Panc1 (cell line): ENCODE data around the gene ABCC8. TPM values are rescaled to one million over a fixed set of nuclear protein-coding genes. Genes with fewer than 3 reads are reported as not detected.

ENCODE experiments used
- ATAC-seq: fragments of 200-7000 bp; cut with Tn5 transposase; 2 replicates; pipeline ENCODE4 v1.9.1; 2020; ENCODE audit warnings: mild to moderate bottlenecking, moderate library complexity
- Bru-seq: library from RNA; stranded (reverse); fragments of 400-500 nt; gene quantifications from one replicate; lab custom pipeline; 2021; lab: Mats Ljungman, UMichigan
- BruChase-seq, 2 experiments: library from RNA; stranded (reverse); fragments of 400-500 nt; gene quantifications; one replicate each; lab custom pipeline; 2021; lab: Mats Ljungman, UMichigan
- BruUV-seq: library from RNA; stranded (reverse); fragments of 400-500 nt; replicated peaks from 2 replicates; lab custom pipeline; 2021; lab: Mats Ljungman, UMichigan
- CTCF ChIA-PET: fragments of 300-600 bp; sonication (Branson Sonifier 250); formaldehyde crosslinking; loops from one replicate; lab custom pipeline; 2022; ENCODE audit warnings: antibody characterized with exemption; lab: Charles Lee
- POLR2A ChIA-PET: fragments of 300-600 bp; sonication (Branson Sonifier 250); formaldehyde crosslinking; loops from one replicate; lab custom pipeline; 2022; ENCODE audit warnings: antibody characterized with exemption; lab: Charles Lee
- DNase-seq: peaks from one replicate; pipeline ENCODE4 v3.0.0-alpha.2; 2010; ENCODE audit warnings: low read depth, low spot score
- H3K27ac ChIP-seq: 2 replicates; pipeline ENCODE4 v1.5.1; 2011; ENCODE audit warnings: mild to moderate bottlenecking, low read length, inconsistent platforms
- H3K27me3 ChIP-seq: fragments of 200-500 bp; sonication (Bioruptor generic); 2 replicates; pipeline ENCODE4 v1.6.0; 2014; ENCODE audit warnings: low read length, inconsistent platforms; ENCODE audit not compliant: control insufficient read depth, insufficient read depth
- H3K36me3 ChIP-seq: fragments of 200-500 bp; sonication (Bioruptor generic); 2 replicates; pipeline ENCODE4 v1.5.1; 2014; ENCODE audit warnings: inconsistent platforms, mild to moderate bottlenecking, low read length, moderate library complexity; ENCODE audit not compliant: control insufficient read depth, insufficient read depth
- H3K4me1 ChIP-seq: 2 replicates; pipeline ENCODE4 v1.5.1; 2011; ENCODE audit warnings: inconsistent platforms, mild to moderate bottlenecking, low read length, moderate library complexity; ENCODE audit not compliant: control insufficient read depth, insufficient read depth
- H3K4me3 ChIP-seq, 2 experiments: 2 replicates each; pipeline ENCODE4 v1.5.1; 2011 to 2012; ENCODE audit warnings: low read depth in 2 of 2, low read length in 2 of 2, mild to moderate bottlenecking in 2 of 2, inconsistent platforms in 1 of 2, moderate library complexity in 1 of 2
- H3K9me3 ChIP-seq: fragments of 200-500 bp; sonication (Bioruptor generic); 2 replicates; pipeline ENCODE4 v1.5.1; 2014; ENCODE audit warnings: low read depth, mild to moderate bottlenecking, inconsistent platforms, low read length, moderate library complexity; ENCODE audit not compliant: control insufficient read depth, insufficient read depth
- POLR2AphosphoS5 ChIP-seq: IDR thresholded peaks from 2 replicates; pipeline ENCODE4 v1.6.1; 2012; ENCODE audit warnings: mild to moderate bottlenecking, low read depth, low read length, moderate library complexity
- SIN3A ChIP-seq: IDR thresholded peaks from 2 replicates; pipeline ENCODE4 v1.6.1; 2012; ENCODE audit warnings: low read depth, mild to moderate bottlenecking, low read length, moderate library complexity, borderline replicate concordance; ENCODE audit not compliant: insufficient read depth
- TCF7L2 ChIP-seq: IDR thresholded peaks from 2 replicates; pipeline ENCODE4 v1.6.1; 2011; ENCODE audit warnings: mild to moderate bottlenecking, low read depth, low read length, inconsistent platforms
- in situ Hi-C: cut with HindIII; loops from 2 replicates; pipeline ENCODE4 v1.10.0; 2016; ENCODE audit warnings: low sequenced_read_pairs, low pct_unique_long_range_greater_than_20kb
- intact Hi-C: fragments of 100-400 bp; cut with micrococcal nuclease; formaldehyde crosslinking; loops from one replicate; pipeline ENCODE4 v1.10.0; 2022; ENCODE audit not compliant: unreplicated experiment
- long read RNA-seq: library from polyadenylated mRNA; unstranded; transcript quantifications from one replicate; pipeline ENCODE4 v2.0.0, GENCODE V29; 2021; ENCODE audit not compliant: unreplicated experiment
- polyA plus RNA-seq: library from polyadenylated mRNA; unstranded; fragments of >200 nt; gene quantifications from one replicate; pipeline ENCODE4 v1.2.1, GENCODE V29; 2012; ENCODE audit warnings: missing spikeins; ENCODE audit not compliant: insufficient read length
- total RNA-seq: library from RNA; stranded (reverse); gene quantifications from one replicate; pipeline ENCODE4 v1.2.1, GENCODE V29; 2021; ENCODE audit not compliant: unreplicated experiment
- TF ChIP-seq, protein P1 (sequence below): fragments of 450-650 bp; IDR thresholded peaks from 2 replicates; pipeline ENCODE4 v1.5.1; 2017; ENCODE audit warnings: mild to moderate bottlenecking
- TF ChIP-seq, protein P2 (sequence below), 2 experiments: IDR thresholded peaks; 2 replicates each; pipeline ENCODE4 v1.6.1; 2011 to 2012; ENCODE audit warnings: low read depth in 2 of 2, control low read depth in 1 of 2, low read length in 1 of 2, mild to moderate bottlenecking in 1 of 2, moderate library complexity in 1 of 2; ENCODE audit not compliant: insufficient read depth in 1 of 2

The ABCC8 gene
- total RNA-seq (0.18 TPM), Bru-seq, nascent RNA (percentile 12 among the genes with signal in this experiment), BruChase-seq, experiment 1, labeled RNA remaining after a 2-hour chase (percentile 12 among the genes with signal in this experiment), BruChase-seq, experiment 2, labeled RNA remaining after a 6-hour chase (percentile 11 among the genes with signal in this experiment)
- polyA plus RNA-seq: 0.23 TPM
- long read RNA-seq: 0 reads

GRCh38 chr11:17476317-17477083 lies at the start of gene ABCC8:
Gene ABCC8, minus strand, starts transcription at chr11:17476845. Its CDS starts 69 bp downstream, at chr11:17476776.
- intact Hi-C loops: no loop called here
- H3K4me3 ChIP-seq: peak within 1 kb of the TSS; percentile 38 to 40
- CTCF ChIA-PET: interaction anchor here (1.3 kb wide), 1 partner anchor 92 kb away, joined by 4 read pairs; no protein-coding TSS in a partner anchor

DNA sequence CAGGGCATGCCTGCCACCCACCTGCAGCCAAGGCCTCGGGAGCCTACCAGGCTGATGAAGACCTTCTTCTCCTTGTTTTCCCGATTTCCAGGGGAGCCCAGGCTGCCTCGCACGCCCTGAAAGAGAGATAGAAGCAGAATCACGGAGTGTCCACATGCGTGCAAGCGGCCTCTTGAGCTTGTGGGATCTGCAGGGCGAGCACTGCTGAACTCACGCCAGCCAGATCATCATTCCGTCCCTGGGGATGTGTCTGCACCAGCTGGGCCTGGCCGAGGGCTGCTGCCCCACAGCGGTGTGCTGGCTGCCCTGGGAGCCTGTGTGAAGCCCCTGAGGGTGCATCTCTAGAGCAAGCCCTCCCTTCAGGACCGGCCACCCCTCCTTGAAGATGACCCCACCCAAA lies 49.7 kb upstream of the ABCC8 start:
- no peaks in the 10 kb centered on the region for H3K4me1 ChIP-seq
- ChIA-PET CTCF (no interaction called here), POLR2A (interaction anchor here (0.6 kb wide), 1 partner anchor 138 kb away, joined by 3 read pairs; the partner anchor contains the start of gene KCNJ11)
- no peaks in the 10 kb centered on the region; the same call in 1 of the 2 replicates for H3K27me3 ChIP-seq
- no peak for ATAC-seq
- in situ Hi-C loops (no loop called here), intact Hi-C loops (no loop called here)
- TF ChIP-seq, protein P1, sequence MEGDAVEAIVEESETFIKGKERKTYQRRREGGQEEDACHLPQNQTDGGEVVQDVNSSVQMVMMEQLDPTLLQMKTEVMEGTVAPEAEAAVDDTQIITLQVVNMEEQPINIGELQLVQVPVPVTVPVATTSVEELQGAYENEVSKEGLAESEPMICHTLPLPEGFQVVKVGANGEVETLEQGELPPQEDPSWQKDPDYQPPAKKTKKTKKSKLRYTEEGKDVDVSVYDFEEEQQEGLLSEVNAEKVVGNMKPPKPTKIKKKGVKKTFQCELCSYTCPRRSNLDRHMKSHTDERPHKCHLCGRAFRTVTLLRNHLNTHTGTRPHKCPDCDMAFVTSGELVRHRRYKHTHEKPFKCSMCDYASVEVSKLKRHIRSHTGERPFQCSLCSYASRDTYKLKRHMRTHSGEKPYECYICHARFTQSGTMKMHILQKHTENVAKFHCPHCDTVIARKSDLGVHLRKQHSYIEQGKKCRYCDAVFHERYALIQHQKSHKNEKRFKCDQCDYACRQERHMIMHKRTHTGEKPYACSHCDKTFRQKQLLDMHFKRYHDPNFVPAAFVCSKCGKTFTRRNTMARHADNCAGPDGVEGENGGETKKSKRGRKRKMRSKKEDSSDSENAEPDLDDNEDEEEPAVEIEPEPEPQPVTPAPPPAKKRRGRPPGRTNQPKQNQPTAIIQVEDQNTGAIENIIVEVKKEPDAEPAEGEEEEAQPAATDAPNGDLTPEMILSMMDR: no peak
- TF ChIP-seq SIN3A (no peak), POLR2AphosphoS5 (no peak), TCF7L2 (no peak)
- TF ChIP-seq, protein P2, sequence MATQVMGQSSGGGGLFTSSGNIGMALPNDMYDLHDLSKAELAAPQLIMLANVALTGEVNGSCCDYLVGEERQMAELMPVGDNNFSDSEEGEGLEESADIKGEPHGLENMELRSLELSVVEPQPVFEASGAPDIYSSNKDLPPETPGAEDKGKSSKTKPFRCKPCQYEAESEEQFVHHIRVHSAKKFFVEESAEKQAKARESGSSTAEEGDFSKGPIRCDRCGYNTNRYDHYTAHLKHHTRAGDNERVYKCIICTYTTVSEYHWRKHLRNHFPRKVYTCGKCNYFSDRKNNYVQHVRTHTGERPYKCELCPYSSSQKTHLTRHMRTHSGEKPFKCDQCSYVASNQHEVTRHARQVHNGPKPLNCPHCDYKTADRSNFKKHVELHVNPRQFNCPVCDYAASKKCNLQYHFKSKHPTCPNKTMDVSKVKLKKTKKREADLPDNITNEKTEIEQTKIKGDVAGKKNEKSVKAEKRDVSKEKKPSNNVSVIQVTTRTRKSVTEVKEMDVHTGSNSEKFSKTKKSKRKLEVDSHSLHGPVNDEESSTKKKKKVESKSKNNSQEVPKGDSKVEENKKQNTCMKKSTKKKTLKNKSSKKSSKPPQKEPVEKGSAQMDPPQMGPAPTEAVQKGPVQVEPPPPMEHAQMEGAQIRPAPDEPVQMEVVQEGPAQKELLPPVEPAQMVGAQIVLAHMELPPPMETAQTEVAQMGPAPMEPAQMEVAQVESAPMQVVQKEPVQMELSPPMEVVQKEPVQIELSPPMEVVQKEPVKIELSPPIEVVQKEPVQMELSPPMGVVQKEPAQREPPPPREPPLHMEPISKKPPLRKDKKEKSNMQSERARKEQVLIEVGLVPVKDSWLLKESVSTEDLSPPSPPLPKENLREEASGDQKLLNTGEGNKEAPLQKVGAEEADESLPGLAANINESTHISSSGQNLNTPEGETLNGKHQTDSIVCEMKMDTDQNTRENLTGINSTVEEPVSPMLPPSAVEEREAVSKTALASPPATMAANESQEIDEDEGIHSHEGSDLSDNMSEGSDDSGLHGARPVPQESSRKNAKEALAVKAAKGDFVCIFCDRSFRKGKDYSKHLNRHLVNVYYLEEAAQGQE (IDR thresholded peaks at IDR 0.05; ENCODE audit: insufficient read depth in 1 of 2, low read depth in 2 of 2, low read length in 1 of 2): no peak
- H3K4me3 ChIP-seq: no peak overlapping the region
- BruUV-seq: no TSS peak
- DNase-seq: no peak
- H3K27ac ChIP-seq: no peak overlapping the region
- H3K36me3 ChIP-seq: no peaks in the 10 kb centered on the region
- no peaks in the 10 kb centered on the region for H3K9me3 ChIP-seq

More at GRCh38 chr11:17476317-17477083, at the start of gene ABCC8:
- POLR2A ChIA-PET: interaction anchor here (0.5 kb wide), 1 partner anchor 17 kb away, joined by 7 read pairs; no protein-coding TSS in a partner anchor
- Histone ChIP-seq H3K27ac (no peak within 1 kb of the TSS), H3K4me1 (no peaks in the 10 kb centered on the region), H3K36me3 (no peaks in the 10 kb centered on the region; the same call in 1 of the 2 replicates), H3K27me3 (peaks cover 20% of the 10 kb centered on the region), H3K9me3 (no peaks in the 10 kb centered on the region)
- no peak for DNase-seq
- ATAC-seq: peak; percentile 62
- TF ChIP-seq SIN3A: no peak
- TF ChIP-seq POLR2AphosphoS5: no peak
- TF ChIP-seq, protein P2 (IDR thresholded peaks at IDR 0.05; ENCODE audit: insufficient read depth in 1 of 2, low read depth in 2 of 2, low read length in 1 of 2): no peak
- no peak for TF ChIP-seq TCF7L2
- TF ChIP-seq, protein P1: no peak
- in situ Hi-C loops: no loop called here
- no TSS peak for BruUV-seq
